HEK293 (cell line): ENCODE measurements around the gene GMPPA.

ENCODE experiments used
- BCL6B ChIP-seq: fragments of 450-650 bp; formaldehyde crosslinking; IDR thresholded peaks from 2 replicates; pipeline ENCODE4 v1.5.1; 2017; ENCODE audit warnings: missing biosample characterization, missing genetic modification characterization
- FEZF1 ChIP-seq: fragments of 450-650 bp; formaldehyde crosslinking; IDR thresholded peaks from 2 replicates; pipeline ENCODE4 v1.5.1; 2016; ENCODE audit warnings: missing biosample characterization, missing genetic modification characterization
- HOXD13 ChIP-seq: sonication (generic); formaldehyde crosslinking; IDR thresholded peaks from 2 replicates; pipeline ENCODE4 v1.8.0; 2022; ENCODE audit warnings: missing genetic modification reagents, borderline replicate concordance
- KLF8 ChIP-seq: fragments of 450-650 bp; formaldehyde crosslinking; IDR thresholded peaks from 2 replicates; pipeline ENCODE4 v1.5.1; 2016; ENCODE audit warnings: missing biosample characterization, missing genetic modification characterization
- OSR2 ChIP-seq: fragments of 450-650 bp; formaldehyde crosslinking; IDR thresholded peaks from 2 replicates; pipeline ENCODE4 v1.5.1; 2016; ENCODE audit warnings: missing biosample characterization, missing genetic modification characterization
- PRDM10 ChIP-seq: fragments of 450-650 bp; formaldehyde crosslinking; IDR thresholded peaks from 2 replicates; pipeline ENCODE4 v1.5.1; 2016; ENCODE audit warnings: missing biosample characterization, missing genetic modification characterization
- REPIN1 ChIP-seq: fragments of 450-650 bp; formaldehyde crosslinking; IDR thresholded peaks from 2 replicates; pipeline ENCODE4 v1.5.1; 2017; ENCODE audit warnings: missing biosample characterization, missing genetic modification characterization, low read depth
- SP3 ChIP-seq: fragments of 450-650 bp; formaldehyde crosslinking; IDR thresholded peaks from 2 replicates; pipeline ENCODE4 v1.5.1; 2016; ENCODE audit warnings: missing biosample characterization, missing genetic modification characterization
- ZBTB48 ChIP-seq: fragments of 450-650 bp; formaldehyde crosslinking; IDR thresholded peaks from 2 replicates; pipeline ENCODE4 v1.5.1; 2016; ENCODE audit warnings: missing biosample characterization, missing genetic modification characterization
- ZFP69B ChIP-seq: fragments of 450-650 bp; formaldehyde crosslinking; IDR thresholded peaks from 2 replicates; pipeline ENCODE4 v1.5.1; 2016; ENCODE audit warnings: missing biosample characterization, missing genetic modification characterization
- ZIC2 ChIP-seq: fragments of 450-650 bp; formaldehyde crosslinking; IDR thresholded peaks from 2 replicates; pipeline ENCODE4 v1.5.1; 2016; ENCODE audit warnings: missing biosample characterization, missing genetic modification characterization
- ZNF121 ChIP-seq: fragments of 450-650 bp; formaldehyde crosslinking; IDR thresholded peaks from 2 replicates; pipeline ENCODE4 v1.5.1; 2016; ENCODE audit warnings: missing biosample characterization, missing genetic modification characterization
- ZNF132 ChIP-seq: fragments of 450-650 bp; formaldehyde crosslinking; IDR thresholded peaks from 2 replicates; pipeline ENCODE4 v1.5.1; 2017; ENCODE audit warnings: missing biosample characterization, missing genetic modification characterization, borderline replicate concordance
- ZNF133 ChIP-seq: fragments of 450-650 bp; formaldehyde crosslinking; IDR thresholded peaks from 2 replicates; pipeline ENCODE4 v1.5.1; 2016; ENCODE audit warnings: missing biosample characterization, missing genetic modification characterization
- ZNF138 ChIP-seq: fragments of 450-650 bp; formaldehyde crosslinking; IDR thresholded peaks from 2 replicates; pipeline ENCODE4 v1.5.1; 2016; ENCODE audit warnings: missing biosample characterization, missing genetic modification characterization, borderline replicate concordance
- ZNF155 ChIP-seq: fragments of 450-650 bp; formaldehyde crosslinking; IDR thresholded peaks from 2 replicates; pipeline ENCODE4 v1.5.1; 2016; ENCODE audit warnings: missing biosample characterization, missing genetic modification characterization
- ZNF248 ChIP-seq: fragments of 450-650 bp; formaldehyde crosslinking; IDR thresholded peaks from 2 replicates; pipeline ENCODE4 v1.5.1; 2017; ENCODE audit warnings: missing biosample characterization, missing genetic modification characterization
- ZNF335 ChIP-seq: fragments of 450-650 bp; formaldehyde crosslinking; conservative IDR thresholded peaks from 2 replicates; pipeline ENCODE4 v1.5.1; 2016; ENCODE audit warnings: missing biosample characterization, missing genetic modification characterization
- ZNF341 ChIP-seq: fragments of 450-650 bp; formaldehyde crosslinking; IDR thresholded peaks from 2 replicates; pipeline ENCODE4; 2016; ENCODE audit warnings: low read depth, missing biosample characterization, missing genetic modification characterization
- ZNF473 ChIP-seq: fragments of 450-650 bp; formaldehyde crosslinking; IDR thresholded peaks from 2 replicates; pipeline ENCODE4 v1.5.1; 2017; ENCODE audit warnings: missing biosample characterization, missing genetic modification characterization
- ZNF488 ChIP-seq: fragments of 450-650 bp; formaldehyde crosslinking; IDR thresholded peaks from 2 replicates; pipeline ENCODE4 v1.5.1; 2016; ENCODE audit warnings: missing biosample characterization, missing genetic modification characterization
- ZNF501 ChIP-seq: fragments of 450-650 bp; formaldehyde crosslinking; IDR thresholded peaks from 2 replicates; pipeline ENCODE4 v1.5.1; 2016; ENCODE audit warnings: missing biosample characterization, missing genetic modification characterization
- ZNF510 ChIP-seq: fragments of 450-650 bp; formaldehyde crosslinking; IDR thresholded peaks from 2 replicates; pipeline ENCODE4 v1.5.1; 2018; ENCODE audit warnings: mild to moderate bottlenecking, missing genetic modification characterization, missing biosample characterization; ENCODE audit not compliant: insufficient replicate concordance
- ZNF548 ChIP-seq: fragments of 450-650 bp; formaldehyde crosslinking; IDR thresholded peaks from 2 replicates; pipeline ENCODE4 v1.5.1; 2016; ENCODE audit warnings: missing biosample characterization, missing genetic modification characterization
- ZNF610 ChIP-seq: fragments of 450-650 bp; formaldehyde crosslinking; IDR thresholded peaks from 2 replicates; pipeline ENCODE4 v1.5.1; 2016; ENCODE audit warnings: missing biosample characterization, missing genetic modification characterization, borderline replicate concordance
- ZNF776 ChIP-seq: fragments of 450-650 bp; formaldehyde crosslinking; IDR thresholded peaks from 2 replicates; pipeline ENCODE4 v1.5.0; 2017; ENCODE audit warnings: missing biosample characterization, missing genetic modification characterization, borderline replicate concordance
- TF ChIP-seq, protein P1 (sequence below): fragments of 450-650 bp; formaldehyde crosslinking; IDR thresholded peaks from 2 replicates; pipeline ENCODE4 v1.5.1; 2016; ENCODE audit warnings: missing biosample characterization, missing genetic modification characterization
- TF ChIP-seq, protein P2 (sequence below): fragments of 450-650 bp; formaldehyde crosslinking; IDR thresholded peaks from 2 replicates; pipeline ENCODE4 v1.5.1; 2016; ENCODE audit warnings: missing biosample characterization, missing genetic modification characterization
- TF ChIP-seq, protein P3 (sequence below): fragments of 450-650 bp; formaldehyde crosslinking; IDR thresholded peaks from 2 replicates; pipeline ENCODE4 v1.5.1; 2016; ENCODE audit warnings: missing biosample characterization, missing genetic modification characterization
- TF ChIP-seq, protein P4 (sequence below): fragments of 450-650 bp; formaldehyde crosslinking; IDR thresholded peaks from 2 replicates; pipeline ENCODE4 v1.5.1; 2016; ENCODE audit warnings: missing biosample characterization, missing genetic modification characterization

GMPPA gene

GRCh38 chr2:219541611-219542180 lies 43.0 kb downstream of the GMPPA start (continued):
- TF ChIP-seq ZFP69B (tag by site-specific recombination) (peak; percentile 98), ZNF132 (tag by site-specific recombination) (no peak), KLF8 (tag by site-specific recombination) (no peak; the same call in 1 of the 2 replicates), OSR2 (tag by site-specific recombination) (peak; percentile 35), ZIC2 (tag by site-specific recombination) (0 out of 2 replicates have a peak, but pooled peaks have one; percentile 25), ZNF335 (tag by site-specific recombination) (peak; percentile 47; the same call in 1 of the 2 replicates), ZNF610 (peak; percentile 30; the same call in 1 of the 2 replicates), BCL6B (no peak), ZNF548 (tag by site-specific recombination) (no peak), ZNF776 (tag by site-specific recombination) (no peak), PRDM10 (tag by site-specific recombination) (peak; percentile 84), ZNF155 (tag by site-specific recombination) (no peak), FEZF1 (no peak), ZNF248 (tag by site-specific recombination) (no peak), REPIN1 (tag by site-specific recombination) (no peak), ZBTB48 (tag by site-specific recombination) (peak; percentile 28; the same call in 1 of the 2 replicates), HOXD13 (CRISPR knock-in tag) (no peak), ZNF133 (tag by site-specific recombination) (no peak), ZNF121 (tag by site-specific recombination) (no peak), ZNF138 (tag by site-specific recombination) (no peak), ZNF341 (tag by site-specific recombination) (no peak), ZNF488 (tag by site-specific recombination) (no peak), ZNF510 (tag by site-specific recombination) (no peak), SP3 (tag by site-specific recombination) (peak; percentile 35; the same call in 1 of the 2 replicates), ZNF501 (tag by site-specific recombination) (peak; percentile 96), ZNF473 (tag by site-specific recombination) (no peak)
- TF ChIP-seq, protein P1, sequence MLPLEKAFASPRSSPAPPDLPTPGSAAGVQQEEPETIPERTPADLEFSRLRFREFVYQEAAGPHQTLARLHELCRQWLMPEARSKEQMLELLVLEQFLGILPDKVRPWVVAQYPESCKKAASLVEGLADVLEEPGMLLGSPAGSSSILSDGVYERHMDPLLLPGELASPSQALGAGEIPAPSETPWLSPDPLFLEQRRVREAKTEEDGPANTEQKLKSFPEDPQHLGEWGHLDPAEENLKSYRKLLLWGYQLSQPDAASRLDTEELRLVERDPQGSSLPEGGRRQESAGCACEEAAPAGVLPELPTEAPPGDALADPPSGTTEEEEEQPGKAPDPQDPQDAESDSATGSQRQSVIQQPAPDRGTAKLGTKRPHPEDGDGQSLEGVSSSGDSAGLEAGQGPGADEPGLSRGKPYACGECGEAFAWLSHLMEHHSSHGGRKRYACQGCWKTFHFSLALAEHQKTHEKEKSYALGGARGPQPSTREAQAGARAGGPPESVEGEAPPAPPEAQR (tag by site-specific recombination): no peak
- TF ChIP-seq, protein P2, sequence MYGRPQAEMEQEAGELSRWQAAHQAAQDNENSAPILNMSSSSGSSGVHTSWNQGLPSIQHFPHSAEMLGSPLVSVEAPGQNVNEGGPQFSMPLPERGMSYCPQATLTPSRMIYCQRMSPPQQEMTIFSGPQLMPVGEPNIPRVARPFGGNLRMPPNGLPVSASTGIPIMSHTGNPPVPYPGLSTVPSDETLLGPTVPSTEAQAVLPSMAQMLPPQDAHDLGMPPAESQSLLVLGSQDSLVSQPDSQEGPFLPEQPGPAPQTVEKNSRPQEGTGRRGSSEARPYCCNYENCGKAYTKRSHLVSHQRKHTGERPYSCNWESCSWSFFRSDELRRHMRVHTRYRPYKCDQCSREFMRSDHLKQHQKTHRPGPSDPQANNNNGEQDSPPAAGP (tag by site-specific recombination): peak; percentile 79; the same call in 1 of the 2 replicates
- TF ChIP-seq, protein P3, sequence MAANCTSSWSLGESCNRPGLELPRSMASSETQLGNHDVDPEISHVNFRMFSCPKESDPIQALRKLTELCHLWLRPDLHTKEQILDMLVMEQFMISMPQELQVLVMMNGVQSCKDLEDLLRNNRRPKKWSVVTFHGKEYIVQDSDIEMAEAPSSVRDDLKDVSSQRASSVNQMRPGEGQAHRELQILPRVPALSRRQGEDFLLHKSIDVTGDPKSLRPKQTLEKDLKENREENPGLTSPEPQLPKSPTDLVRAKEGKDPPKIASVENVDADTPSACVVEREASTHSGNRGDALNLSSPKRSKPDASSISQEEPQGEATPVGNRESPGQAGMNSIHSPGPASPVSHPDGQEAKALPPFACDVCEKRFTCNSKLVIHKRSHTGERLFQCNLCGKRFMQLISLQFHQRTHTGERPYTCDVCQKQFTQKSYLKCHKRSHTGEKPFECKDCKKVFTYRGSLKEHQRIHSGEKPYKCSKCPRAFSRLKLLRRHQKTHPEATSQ: peak; percentile 27; the same call in 1 of the 2 replicates
- TF ChIP-seq, protein P4, sequence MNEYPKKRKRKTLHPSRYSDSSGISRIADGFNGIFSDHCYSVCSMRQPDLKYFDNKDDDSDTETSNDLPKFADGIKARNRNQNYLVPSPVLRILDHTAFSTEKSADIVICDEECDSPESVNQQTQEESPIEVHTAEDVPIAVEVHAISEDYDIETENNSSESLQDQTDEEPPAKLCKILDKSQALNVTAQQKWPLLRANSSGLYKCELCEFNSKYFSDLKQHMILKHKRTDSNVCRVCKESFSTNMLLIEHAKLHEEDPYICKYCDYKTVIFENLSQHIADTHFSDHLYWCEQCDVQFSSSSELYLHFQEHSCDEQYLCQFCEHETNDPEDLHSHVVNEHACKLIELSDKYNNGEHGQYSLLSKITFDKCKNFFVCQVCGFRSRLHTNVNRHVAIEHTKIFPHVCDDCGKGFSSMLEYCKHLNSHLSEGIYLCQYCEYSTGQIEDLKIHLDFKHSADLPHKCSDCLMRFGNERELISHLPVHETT (tag by site-specific recombination): peak; percentile 59; the same call in 1 of the 2 replicates
